PC-9 (cell line): ENCODE results near the gene IER2. TPM values are rescaled to one million over a fixed set of nuclear protein-coding genes. Genes with fewer than 3 reads are reported as not detected.

Experiments used
- BruUV-seq: library from RNA; stranded (reverse); fragments of 400-500 nt; replicated peaks from 2 replicates; lab custom pipeline; 2021; lab: Mats Ljungman, UMichigan
- CTCF ChIA-PET: fragments of 300-600 bp; sonication (Branson Sonifier 250); formaldehyde crosslinking; loops from one replicate; lab custom pipeline; 2022; ENCODE audit warnings: antibody characterized with exemption; lab: Charles Lee
- POLR2A ChIA-PET: fragments of 300-600 bp; sonication (Branson Sonifier 250); formaldehyde crosslinking; loops from one replicate; lab custom pipeline; 2022; ENCODE audit warnings: antibody characterized with exemption; ENCODE audit not compliant: unreplicated experiment; lab: Charles Lee
- DNase-seq, 2 experiments: peaks; one replicate each; pipeline versions ENCODE4 v3.0.0 to v3.0.0-alpha.2; 2015 to 2022; ENCODE audit warnings: mixed read lengths in 1 of 2
- H2AFZ ChIP-seq: fragments of 200-600 bp; sonication (generic); 2 replicates; pipeline ENCODE4 v1.8.1; 2017; ENCODE audit warnings: antibody characterized with exemption
- H3F3A ChIP-seq: fragments of 200-600 bp; sonication (generic); 2 replicates; pipeline ENCODE4 v1.8.1; 2017; ENCODE audit warnings: antibody characterized with exemption, mild to moderate bottlenecking, low read depth; ENCODE audit not compliant: insufficient read depth
- H3K27ac ChIP-seq: fragments of 200-600 bp; sonication (generic); 2 replicates; pipeline ENCODE4 v1.6.1; 2016; ENCODE audit warnings: mixed run types
- H3K27me3 ChIP-seq: fragments of 200-600 bp; sonication (generic); 2 replicates; pipeline ENCODE4 v1.6.1; 2016; ENCODE audit warnings: low read depth, mixed run types; ENCODE audit not compliant: insufficient read depth
- H3K36me3 ChIP-seq: fragments of 200-600 bp; sonication (generic); 2 replicates; pipeline ENCODE4 v1.6.1; 2016; ENCODE audit warnings: low read depth, mixed run types
- H3K4me1 ChIP-seq: fragments of 200-600 bp; sonication (generic); replicated peaks from 2 replicates; pipeline ENCODE4 v1.6.1; 2016; ENCODE audit warnings: mixed run types; ENCODE audit not compliant: insufficient read depth
- H3K4me2 ChIP-seq: fragments of 200-600 bp; sonication (generic); 2 replicates; pipeline ENCODE4 v1.6.1; 2017; ENCODE audit warnings: mixed run types
- H3K4me3 ChIP-seq: fragments of 200-600 bp; sonication (generic); 2 replicates; pipeline ENCODE4 v1.6.1; 2016; ENCODE audit warnings: mixed run types
- H3K79me2 ChIP-seq: fragments of 200-600 bp; sonication (generic); 2 replicates; pipeline ENCODE4 v1.6.1; 2017; ENCODE audit warnings: low read depth, mixed run types
- H3K9me2 ChIP-seq: fragments of 200-600 bp; sonication (generic); 2 replicates; pipeline ENCODE4 v1.8.1; 2017; ENCODE audit warnings: mild to moderate bottlenecking; ENCODE audit not compliant: insufficient read depth
- H3K9me3 ChIP-seq: fragments of 200-600 bp; sonication (generic); 2 replicates; pipeline ENCODE4 v1.8.1; 2016; ENCODE audit warnings: low read depth; ENCODE audit not compliant: insufficient read depth
- H4K20me1 ChIP-seq: fragments of 200-600 bp; sonication (generic); 2 replicates; pipeline ENCODE4 v1.8.1; 2017; ENCODE audit not compliant: insufficient read depth
- CTCF ChIP-seq: fragments of 200-600 bp; sonication (generic); conservative IDR thresholded peaks from 2 replicates; pipeline ENCODE4 v1.6.1; 2017; ENCODE audit warnings: mixed run types, antibody characterized with exemption, mild to moderate bottlenecking, moderate library complexity
- EZH2 ChIP-seq: fragments of 200-600 bp; sonication (generic); IDR thresholded peaks from 2 replicates; pipeline ENCODE4 v1.8.0; 2017; ENCODE audit warnings: antibody characterized with exemption, low read depth
- intact Hi-C: fragments of 100-400 bp; cut with micrococcal nuclease; formaldehyde crosslinking; loops from one replicate; pipeline ENCODE4 v1.10.0; 2022; ENCODE audit not compliant: unreplicated experiment
- total RNA-seq: library from RNA; stranded (reverse); gene quantifications from 2 replicates; pipeline ENCODE4 v1.2.3, GENCODE V29; 2021

The IER2 gene
- total RNA-seq, 1 experiment from 2014 or later = 72.7 TPM

- peaks cover 47% of the 10 kb centered on the region for H4K20me1 ChIP-seq
- H3K4me1 ChIP-seq = peaks cover 29% of the 10 kb centered on the region
- peaks cover 88% of the 10 kb centered on the region for H3K79me2 ChIP-seq
- H3K27me3 ChIP-seq = no peaks in the 10 kb centered on the region
- TF ChIP-seq CTCF (no peak), EZH2 (no peak)
- H3K9me2 ChIP-seq = no peaks in the 10 kb centered on the region
- DNase-seq = peak; percentile 67 to 73
- H2AFZ ChIP-seq = no peak overlapping the region
- ChIA-PET CTCF (no interaction called here), POLR2A (interaction anchor here (0.5 kb wide), 1 partner anchor 28 kb away, joined by 8 read pairs; no protein-coding TSS in a partner anchor)
- peak overlapping the region; percentile 99 for H3K4me3 ChIP-seq
- H3K4me2 ChIP-seq = peak overlapping the region; percentile 83
- no peaks in the 10 kb centered on the region for H3K9me3 ChIP-seq
- peaks cover 20% of the 10 kb centered on the region; the same call in 1 of the 2 replicates for H3K36me3 ChIP-seq
- peaks cover 21% of the 10 kb centered on the region; the same call in 1 of the 2 replicates for H3F3A ChIP-seq
- no TSS peak for BruUV-seq
- intact Hi-C loops = loop anchor here (1.0 to 10.0 kb wide), 2 partner anchors 33 to 146 kb away; no protein-coding TSS in a partner anchor
- H3K27ac ChIP-seq = peak overlapping the region; percentile 43; the same call in 1 of the 2 replicates
These were observed 31.6 kb upstream of the IER2 start for GRCh38 chr19:13118424-13119193.

GRCh38 chr19:13119627-13120026 lies 30.6 kb upstream of the IER2 start:
- Histone ChIP-seq H3K4me1 (peaks cover 29% of the 10 kb centered on the region), H4K20me1 (peaks cover 58% of the 10 kb centered on the region), H3F3A (peaks cover 28% of the 10 kb centered on the region; the same call in 1 of the 2 replicates), H3K4me3 (peak overlapping the region; percentile 99; the same call in 1 of the 2 replicates), H3K27ac (no peak overlapping the region), H3K27me3 (no peaks in the 10 kb centered on the region), H2AFZ (no peak overlapping the region), H3K9me2 (no peaks in the 10 kb centered on the region), H3K36me3 (peaks cover 21% of the 10 kb centered on the region), H3K79me2 (peaks cover 88% of the 10 kb centered on the region), H3K4me2 (peak overlapping the region; percentile 83), H3K9me3 (no peaks in the 10 kb centered on the region)
- intact Hi-C loops = loop anchor here (10.0 kb wide), 1 partner anchor 145 kb away; no protein-coding TSS in a partner anchor
- TF ChIP-seq CTCF (no peak), EZH2 (no peak)
- TSS peak; percentile 38 for BruUV-seq
- CTCF ChIA-PET = interaction anchor here (0.8 kb wide), 1 partner anchor 142 kb away, joined by 14 read pairs; no protein-coding TSS in a partner anchor
- POLR2A ChIA-PET = interaction anchor here (0.6 to 0.7 kb wide), 2 partner anchors 13 to 30 kb away, joined by 10 to 12 read pairs; no protein-coding TSS in a partner anchor
- no peak for DNase-seq

GRCh38 chr19:13120031-13120430 lies 30.2 kb upstream of the IER2 start:
- intact Hi-C loops = no loop called here
- no peak overlapping the region for H3K27ac ChIP-seq
- no peaks in the 10 kb centered on the region for H3K27me3 ChIP-seq
- H4K20me1 ChIP-seq = peaks cover 62% of the 10 kb centered on the region
- H3K9me2 ChIP-seq = no peaks in the 10 kb centered on the region
- BruUV-seq = no TSS peak
- H3K9me3 ChIP-seq = no peaks in the 10 kb centered on the region
- no peak for DNase-seq
- TF ChIP-seq EZH2 = no peak
- no peak for TF ChIP-seq CTCF
- peaks cover 21% of the 10 kb centered on the region for H3K36me3 ChIP-seq
- H3K79me2 ChIP-seq = peaks cover 88% of the 10 kb centered on the region
- no peak overlapping the region for H3K4me3 ChIP-seq
- H2AFZ ChIP-seq = no peak overlapping the region
- CTCF ChIA-PET = interaction anchor here (0.8 kb wide), 1 partner anchor 142 kb away, joined by 14 read pairs; no protein-coding TSS in a partner anchor
- H3F3A ChIP-seq = peaks cover 27% of the 10 kb centered on the region; the same call in 1 of the 2 replicates
- H3K4me1 ChIP-seq = peaks cover 25% of the 10 kb centered on the region
- peak overlapping the region; percentile 83 for H3K4me2 ChIP-seq
- POLR2A ChIA-PET = no interaction called here
